ENCODE data around the gene FALEC. TPM values are rescaled to one million over a fixed set of nuclear protein-coding genes. Genes with fewer than 3 reads are reported as not detected.

The FALEC gene
- total and polyA plus RNA-seq, 9 of the 15 experiments (the other 6 are each of a cell fraction or from before 2014, with no cell fraction given), result 0.15 to 1.8 (median 0.53) TPM; not detected in 5

GRCh38 chr1:150561254-150561973 is 45.9 kb downstream of the FALEC start (continued):
- TF ChIP-seq ZNF444 (CRISPR knock-in tag; IDR thresholded peaks at IDR 0.05) (no peak), NFIX (CRISPR knock-in tag; IDR thresholded peaks at IDR 0.05; ENCODE audit: low read depth) (no peak), SRSF9 (IDR thresholded peaks at IDR 0.05; ENCODE audit: borderline replicate concordance, low read depth, low read length) (no peak), TBP (optimal IDR thresholded peaks at IDR 0.05; ENCODE audit: low read depth, low read length) (peak; percentile 35), TCF15 (CRISPR knock-in tag; IDR thresholded peaks at IDR 0.05) (no peak), ZNF253 (CRISPR knock-in tag; conservative IDR thresholded peaks at IDR 0.05) (no peak), EWSR1 (IDR thresholded peaks at IDR 0.05; ENCODE audit: borderline replicate concordance, low read depth, partially characterized antibody) (no peak), CHD4 (IDR thresholded peaks at IDR 0.05; ENCODE audit: insufficient read depth, insufficient replicate concordance, low read depth, low read length, poor library complexity, severe bottlenecking) (no peak), HNRNPK (IDR thresholded peaks at IDR 0.05; ENCODE audit: low read depth, low read length, poor library complexity, severe bottlenecking) (no peak), ZNF589 (CRISPR knock-in tag; IDR thresholded peaks at IDR 0.05; ENCODE audit: low read depth) (peak; percentile 40; the same call in 1 of the 2 replicates), BCL6 (CRISPR knock-in tag; IDR thresholded peaks at IDR 0.05) (no peak), RB1 (IDR thresholded peaks at IDR 0.05; ENCODE audit: low read depth) (peak; percentile 5; the same call in 1 of the 2 replicates), ARHGAP35 (IDR thresholded peaks at IDR 0.05; ENCODE audit: partially characterized antibody) (peak; percentile 57), ZBTB9 (CRISPR knock-in tag; IDR thresholded peaks at IDR 0.05) (0 out of 2 replicates have a peak, but pooled peaks have one; percentile 18), NFE2 (IDR thresholded peaks at IDR 0.05; ENCODE audit: low read depth) (no peak), NRF1 (conservative IDR thresholded peaks at IDR 0.05 in 1 of 2, IDR thresholded peaks at IDR 0.05 in 1 of 2) (peak in 1 of 2 experiments; percentile 65; a peak in 3 of 4 replicates), FUS (optimal IDR thresholded peaks at IDR 0.05; ENCODE audit: low read depth, low read length) (no peak)
- TF ChIP-seq, protein P1, sequence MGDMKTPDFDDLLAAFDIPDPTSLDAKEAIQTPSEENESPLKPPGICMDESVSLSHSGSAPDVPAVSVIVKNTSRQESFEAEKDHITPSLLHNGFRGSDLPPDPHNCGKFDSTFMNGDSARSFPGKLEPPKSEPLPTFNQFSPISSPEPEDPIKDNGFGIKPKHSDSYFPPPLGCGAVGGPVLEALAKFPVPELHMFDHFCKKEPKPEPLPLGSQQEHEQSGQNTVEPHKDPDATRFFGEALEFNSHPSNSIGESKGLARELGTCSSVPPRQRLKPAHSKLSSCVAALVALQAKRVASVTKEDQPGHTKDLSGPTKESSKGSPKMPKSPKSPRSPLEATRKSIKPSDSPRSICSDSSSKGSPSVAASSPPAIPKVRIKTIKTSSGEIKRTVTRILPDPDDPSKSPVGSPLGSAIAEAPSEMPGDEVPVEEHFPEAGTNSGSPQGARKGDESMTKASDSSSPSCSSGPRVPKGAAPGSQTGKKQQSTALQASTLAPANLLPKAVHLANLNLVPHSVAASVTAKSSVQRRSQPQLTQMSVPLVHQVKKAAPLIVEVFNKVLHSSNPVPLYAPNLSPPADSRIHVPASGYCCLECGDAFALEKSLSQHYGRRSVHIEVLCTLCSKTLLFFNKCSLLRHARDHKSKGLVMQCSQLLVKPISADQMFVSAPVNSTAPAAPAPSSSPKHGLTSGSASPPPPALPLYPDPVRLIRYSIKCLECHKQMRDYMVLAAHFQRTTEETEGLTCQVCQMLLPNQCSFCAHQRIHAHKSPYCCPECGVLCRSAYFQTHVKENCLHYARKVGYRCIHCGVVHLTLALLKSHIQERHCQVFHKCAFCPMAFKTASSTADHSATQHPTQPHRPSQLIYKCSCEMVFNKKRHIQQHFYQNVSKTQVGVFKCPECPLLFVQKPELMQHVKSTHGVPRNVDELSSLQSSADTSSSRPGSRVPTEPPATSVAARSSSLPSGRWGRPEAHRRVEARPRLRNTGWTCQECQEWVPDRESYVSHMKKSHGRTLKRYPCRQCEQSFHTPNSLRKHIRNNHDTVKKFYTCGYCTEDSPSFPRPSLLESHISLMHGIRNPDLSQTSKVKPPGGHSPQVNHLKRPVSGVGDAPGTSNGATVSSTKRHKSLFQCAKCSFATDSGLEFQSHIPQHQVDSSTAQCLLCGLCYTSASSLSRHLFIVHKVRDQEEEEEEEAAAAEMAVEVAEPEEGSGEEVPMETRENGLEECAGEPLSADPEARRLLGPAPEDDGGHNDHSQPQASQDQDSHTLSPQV (IDR thresholded peaks at IDR 0.05), result peak; percentile 61
- TF ChIP-seq, protein P2, sequence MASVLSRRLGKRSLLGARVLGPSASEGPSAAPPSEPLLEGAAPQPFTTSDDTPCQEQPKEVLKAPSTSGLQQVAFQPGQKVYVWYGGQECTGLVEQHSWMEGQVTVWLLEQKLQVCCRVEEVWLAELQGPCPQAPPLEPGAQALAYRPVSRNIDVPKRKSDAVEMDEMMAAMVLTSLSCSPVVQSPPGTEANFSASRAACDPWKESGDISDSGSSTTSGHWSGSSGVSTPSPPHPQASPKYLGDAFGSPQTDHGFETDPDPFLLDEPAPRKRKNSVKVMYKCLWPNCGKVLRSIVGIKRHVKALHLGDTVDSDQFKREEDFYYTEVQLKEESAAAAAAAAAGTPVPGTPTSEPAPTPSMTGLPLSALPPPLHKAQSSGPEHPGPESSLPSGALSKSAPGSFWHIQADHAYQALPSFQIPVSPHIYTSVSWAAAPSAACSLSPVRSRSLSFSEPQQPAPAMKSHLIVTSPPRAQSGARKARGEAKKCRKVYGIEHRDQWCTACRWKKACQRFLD (CRISPR knock-in tag; IDR thresholded peaks at IDR 0.05), result no peak

Data from K562 (cell line).